A673 (cell line): ENCODE measurements around the gene KCNQ1. TPM values are rescaled to one million over a fixed set of nuclear protein-coding genes. Genes with fewer than 3 reads are reported as not detected.

Source experiments
- BruUV-seq: library from RNA; stranded (reverse); fragments of 400-500 nt; replicated peaks from 2 replicates; lab custom pipeline; 2021; lab: Mats Ljungman, UMichigan
- CTCF ChIA-PET: fragments of 300-600 bp; sonication (Branson Sonifier 250); formaldehyde crosslinking; loops from one replicate; lab custom pipeline; 2022; ENCODE audit warnings: antibody characterized with exemption; lab: Charles Lee
- POLR2A ChIA-PET: fragments of 300-600 bp; sonication (Branson Sonifier 250); formaldehyde crosslinking; loops from one replicate; lab custom pipeline; 2022; ENCODE audit warnings: antibody characterized with exemption; ENCODE audit not compliant: low non-redundant PET; lab: Charles Lee
- DNase-seq: peaks from one replicate; pipeline ENCODE4 v3.0.0-alpha.2; 2015; ENCODE audit warnings: low spot score
- H3K27ac ChIP-seq: fragments of 200-600 bp; sonication (generic); 2 replicates; pipeline ENCODE4 v1.5.1; 2016; ENCODE audit warnings: mixed run types, low read depth, mild to moderate bottlenecking, mixed read lengths, antibody characterized with exemption, low read length; ENCODE audit not compliant: poor library complexity, severe bottlenecking
- H3K27me3 ChIP-seq: fragments of 200-600 bp; sonication (generic); replicated peaks from 2 replicates; pipeline ENCODE4 v1.6.1; 2017; ENCODE audit warnings: mixed run types, low read depth, mild to moderate bottlenecking, mixed read lengths, antibody characterized with exemption, low read length; ENCODE audit not compliant: insufficient read depth, poor library complexity
- H3K36me3 ChIP-seq: fragments of 200-600 bp; sonication (generic); 2 replicates; pipeline ENCODE4 v1.6.1; 2016; ENCODE audit warnings: mixed run types, mild to moderate bottlenecking, mixed read lengths, antibody characterized with exemption, low read length; ENCODE audit not compliant: insufficient read depth, poor library complexity, severe bottlenecking
- H3K4me1 ChIP-seq: fragments of 200-600 bp; sonication (generic); 2 replicates; pipeline ENCODE4 v1.6.1; 2017; ENCODE audit warnings: mixed run types, mild to moderate bottlenecking, mixed read lengths, antibody characterized with exemption, low read length; ENCODE audit not compliant: insufficient read depth, poor library complexity, severe bottlenecking
- H3K4me3 ChIP-seq: fragments of 200-600 bp; sonication (generic); 2 replicates; pipeline ENCODE4 v1.5.1; 2016; ENCODE audit warnings: low read depth, mixed run types, mild to moderate bottlenecking, mixed read lengths, low read length; ENCODE audit not compliant: poor library complexity, severe bottlenecking
- H3K9me3 ChIP-seq: fragments of 200-600 bp; sonication (generic); 2 replicates; pipeline ENCODE4 v1.6.1; 2016; ENCODE audit warnings: mixed run types, low read depth, mild to moderate bottlenecking, mixed read lengths, antibody characterized with exemption, low read length; ENCODE audit not compliant: poor library complexity, severe bottlenecking
- EZH2 ChIP-seq: fragments of 200-600 bp; sonication (generic); IDR thresholded peaks from 2 replicates; pipeline ENCODE4 v1.6.1; 2017; ENCODE audit warnings: borderline replicate concordance, low read depth, mild to moderate bottlenecking, mixed read lengths, antibody characterized with exemption, low read length; ENCODE audit not compliant: poor library complexity, severe bottlenecking
- intact Hi-C: fragments of 100-400 bp; cut with micrococcal nuclease; formaldehyde crosslinking; loops from one replicate; pipeline ENCODE4 v1.10.0; 2022; ENCODE audit not compliant: unreplicated experiment
- total RNA-seq: library from RNA; stranded (reverse); gene quantifications from 2 replicates; pipeline ENCODE4 v1.2.3, GENCODE V29; 2021
- TF ChIP-seq, protein P1 (sequence below): fragments of 300-800, 200-600 bp; sonication (generic); conservative IDR thresholded peaks from 2 replicates; pipeline ENCODE4 v1.5.1; 2017; ENCODE audit warnings: low read depth, mild to moderate bottlenecking, antibody characterized with exemption, low read length, moderate library complexity, mixed read lengths

The KCNQ1 gene
- total RNA-seq, 1 experiment from 2014 or later, result not detected

DNA sequence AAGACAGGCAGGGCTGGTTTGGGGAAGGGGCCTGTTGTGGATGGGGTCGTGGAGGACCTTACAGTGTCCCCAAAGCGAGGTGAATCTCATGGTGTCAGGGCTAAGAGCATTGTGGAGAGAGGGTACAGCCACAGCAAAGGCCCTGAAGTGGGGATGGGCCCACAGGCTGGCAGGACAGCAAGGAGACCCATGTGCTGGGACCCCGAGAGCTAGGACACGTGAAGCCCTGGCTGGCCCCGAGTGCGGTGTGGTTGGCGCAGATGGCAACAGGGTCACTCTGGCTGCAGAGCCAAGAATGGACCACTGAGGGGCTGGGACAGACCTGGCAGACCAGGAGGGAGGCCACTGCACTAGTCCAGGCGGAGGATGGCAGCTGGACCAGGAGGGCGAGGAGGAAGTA, 285.0 kb downstream of the KCNQ1 start:
- Histone ChIP-seq H3K36me3 (no peaks in the 10 kb centered on the region), H3K27me3 (no peaks in the 10 kb centered on the region), H3K4me3 (no peak overlapping the region), H3K9me3 (no peaks in the 10 kb centered on the region), H3K4me1 (no peaks in the 10 kb centered on the region), H3K27ac (no peak overlapping the region)
- POLR2A ChIA-PET, result no interaction called here
- no TSS peak for BruUV-seq
- DNase-seq, result no peak
- CTCF ChIA-PET, result no interaction called here
- TF ChIP-seq EZH2, result no peak
- TF ChIP-seq, protein P1, sequence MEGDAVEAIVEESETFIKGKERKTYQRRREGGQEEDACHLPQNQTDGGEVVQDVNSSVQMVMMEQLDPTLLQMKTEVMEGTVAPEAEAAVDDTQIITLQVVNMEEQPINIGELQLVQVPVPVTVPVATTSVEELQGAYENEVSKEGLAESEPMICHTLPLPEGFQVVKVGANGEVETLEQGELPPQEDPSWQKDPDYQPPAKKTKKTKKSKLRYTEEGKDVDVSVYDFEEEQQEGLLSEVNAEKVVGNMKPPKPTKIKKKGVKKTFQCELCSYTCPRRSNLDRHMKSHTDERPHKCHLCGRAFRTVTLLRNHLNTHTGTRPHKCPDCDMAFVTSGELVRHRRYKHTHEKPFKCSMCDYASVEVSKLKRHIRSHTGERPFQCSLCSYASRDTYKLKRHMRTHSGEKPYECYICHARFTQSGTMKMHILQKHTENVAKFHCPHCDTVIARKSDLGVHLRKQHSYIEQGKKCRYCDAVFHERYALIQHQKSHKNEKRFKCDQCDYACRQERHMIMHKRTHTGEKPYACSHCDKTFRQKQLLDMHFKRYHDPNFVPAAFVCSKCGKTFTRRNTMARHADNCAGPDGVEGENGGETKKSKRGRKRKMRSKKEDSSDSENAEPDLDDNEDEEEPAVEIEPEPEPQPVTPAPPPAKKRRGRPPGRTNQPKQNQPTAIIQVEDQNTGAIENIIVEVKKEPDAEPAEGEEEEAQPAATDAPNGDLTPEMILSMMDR, result no peak
- intact Hi-C loops, result no loop called here

DNA sequence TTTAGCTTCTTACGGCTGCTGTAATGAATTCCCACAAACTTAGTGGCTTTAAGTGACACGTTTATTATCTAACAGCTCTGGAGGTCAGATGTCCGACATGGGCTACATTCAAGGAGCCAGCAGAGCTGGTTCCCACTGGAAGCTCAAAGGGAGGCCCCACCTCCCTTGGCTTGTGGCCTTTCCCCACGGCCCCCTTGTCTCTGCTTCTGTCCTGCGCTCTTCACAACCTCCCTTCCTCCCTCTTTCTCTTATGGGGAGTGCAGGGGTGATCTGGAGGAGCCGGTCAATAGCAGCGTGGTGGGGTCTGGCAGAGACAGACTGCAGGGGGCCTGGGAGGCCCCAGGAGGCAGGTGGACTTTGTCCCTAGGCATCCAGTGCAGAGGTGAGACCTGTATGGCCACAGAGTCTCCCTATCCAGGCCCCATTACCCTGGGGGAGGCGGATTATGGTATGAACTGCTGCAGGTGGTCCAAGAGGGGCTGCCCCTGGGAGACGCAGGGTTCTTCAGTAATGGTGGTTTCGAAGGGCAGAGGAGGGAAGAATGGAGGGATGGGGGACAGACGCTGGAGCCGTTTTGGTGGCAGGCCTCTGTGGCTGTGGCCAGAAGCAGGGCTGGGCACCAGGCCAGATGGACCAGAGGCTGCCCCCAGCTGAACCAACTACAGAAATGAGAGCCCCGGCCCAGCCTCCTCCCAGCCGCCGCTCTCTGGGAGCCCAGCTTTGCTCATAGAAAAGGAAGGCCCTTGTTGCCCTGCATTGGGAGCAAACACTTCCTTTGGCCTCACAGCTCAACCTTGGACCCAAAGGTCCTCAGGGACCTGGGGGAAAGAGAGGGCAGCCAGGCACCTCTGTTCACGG, 285.7 kb downstream of the KCNQ1 start:
- DNase-seq, result no peak
- CTCF ChIA-PET, result no interaction called here

DNA sequence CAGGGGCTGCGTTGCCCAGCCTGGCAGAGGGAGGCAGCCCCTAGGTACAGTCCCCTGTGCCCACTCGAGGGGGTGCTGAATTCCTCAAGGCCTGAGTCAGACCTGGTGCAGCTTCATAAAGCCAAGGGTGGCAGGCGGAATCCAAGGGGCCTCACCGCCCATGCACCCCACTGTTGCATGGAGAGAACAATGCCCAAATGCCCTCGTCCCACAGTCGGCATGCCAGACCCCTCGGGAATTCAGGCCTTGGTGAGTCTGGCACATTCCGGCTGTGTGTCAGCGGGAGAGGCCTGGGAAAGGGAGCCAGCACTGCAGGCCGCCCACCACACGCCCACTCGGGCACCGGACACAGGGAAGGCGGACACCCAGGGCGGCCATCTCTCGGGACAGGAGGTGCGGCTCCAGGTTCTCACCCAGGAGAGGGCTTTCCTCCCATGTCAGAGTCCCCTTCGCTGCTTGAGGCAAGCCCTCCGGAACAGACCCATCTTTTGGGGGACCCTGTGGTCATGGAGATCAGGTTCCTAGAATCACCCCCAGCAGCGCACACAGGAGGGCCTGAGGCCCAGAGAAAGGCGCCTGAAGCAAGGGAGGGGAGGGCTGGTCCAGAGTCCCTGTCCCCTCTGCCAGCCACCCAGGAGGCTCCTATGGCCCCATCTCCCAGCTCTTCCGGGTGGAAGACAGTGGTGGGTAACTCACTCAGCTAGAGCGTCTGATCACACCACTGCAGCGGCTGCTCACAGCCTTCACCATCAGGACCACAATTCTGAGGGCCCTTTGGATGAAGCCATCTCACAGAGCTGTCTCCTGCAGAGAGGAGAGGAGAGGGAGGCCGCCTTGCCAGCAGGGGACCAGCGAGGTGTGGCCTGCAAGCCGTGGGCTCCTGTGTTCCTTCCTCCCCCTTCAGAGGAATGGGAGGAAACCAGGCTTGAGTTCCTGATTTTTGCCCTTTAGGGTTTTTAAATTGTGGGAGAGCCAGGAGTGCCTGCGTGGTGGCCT, 286.6 kb downstream of the KCNQ1 start:
- Histone ChIP-seq H3K4me3 (no peak overlapping the region), H3K27ac (no peak overlapping the region), H3K9me3 (no peaks in the 10 kb centered on the region), H3K27me3 (no peaks in the 10 kb centered on the region), H3K4me1 (no peaks in the 10 kb centered on the region), H3K36me3 (no peaks in the 10 kb centered on the region)
- no peak for TF ChIP-seq EZH2
- TF ChIP-seq, protein P1, result no peak
- ChIA-PET POLR2A (no interaction called here), CTCF (no interaction called here)
- intact Hi-C loops, result no loop called here
- DNase-seq, result no peak
- BruUV-seq, result no TSS peak

More for the DNA sequence above, 285.7 kb downstream of the KCNQ1 start:
- Histone ChIP-seq H3K36me3 (no peaks in the 10 kb centered on the region), H3K4me3 (no peak overlapping the region), H3K27me3 (no peaks in the 10 kb centered on the region), H3K9me3 (no peaks in the 10 kb centered on the region), H3K27ac (no peak overlapping the region), H3K4me1 (no peaks in the 10 kb centered on the region)
- no TSS peak for BruUV-seq
- intact Hi-C loops, result no loop called here
- TF ChIP-seq EZH2, result no peak
- TF ChIP-seq, protein P1, result no peak
- POLR2A ChIA-PET, result no interaction called here
